PC-3 (cell line): ENCODE data around the gene SUSD3. TPM values are rescaled to one million over a fixed set of nuclear protein-coding genes. Genes with fewer than 3 reads are reported as not detected.

Experiments used
- ATAC-seq: fragments of 200-7000 bp; cut with Tn5 transposase; 2 replicates; pipeline ENCODE4 v1.9.1; 2020; ENCODE audit warnings: mild to moderate bottlenecking, moderate library complexity
- BruUV-seq: library from RNA; stranded (reverse); fragments of 400-500 nt; replicated peaks from 2 replicates; lab custom pipeline; 2021; lab: Mats Ljungman, UMichigan
- CTCF ChIA-PET: fragments of 300-600 bp; sonication (Branson Sonifier 250); formaldehyde crosslinking; loops from one replicate; lab custom pipeline; 2022; ENCODE audit warnings: antibody characterized with exemption; lab: Charles Lee
- POLR2A ChIA-PET: fragments of 300-600 bp; sonication (Branson Sonifier 250); formaldehyde crosslinking; loops from one replicate; lab custom pipeline; 2022; ENCODE audit warnings: antibody characterized with exemption; ENCODE audit not compliant: unreplicated experiment; lab: Charles Lee
- DNase-seq: peaks from one replicate; pipeline ENCODE4 v3.0.0-alpha.2; 2015
- H2AFZ ChIP-seq: fragments of 300-600 bp; sonication (generic); 2 replicates; pipeline ENCODE4 v1.6.0; 2016; ENCODE audit warnings: antibody characterized with exemption, low read length
- H3F3A ChIP-seq: fragments of 300-600 bp; sonication (generic); one replicate; pipeline ENCODE4 v1.6.0; 2017; ENCODE audit warnings: antibody characterized with exemption, low read length, control low read depth, mild to moderate bottlenecking; ENCODE audit not compliant: unreplicated experiment
- H3K27ac ChIP-seq: fragments of 300-600 bp; sonication (generic); 2 replicates; pipeline ENCODE4 v1.5.1; 2016; ENCODE audit warnings: mild to moderate bottlenecking, low read length
- H3K27me3 ChIP-seq: fragments of 300-600 bp; sonication (generic); 2 replicates; pipeline ENCODE4 v1.6.1; 2016; ENCODE audit warnings: low read length, mixed read lengths
- H3K36me3 ChIP-seq: fragments of 300-600 bp; sonication (generic); 2 replicates; pipeline ENCODE4 v1.6.1; 2016; ENCODE audit warnings: low read depth, mixed run types, low read length, mixed read lengths
- H3K4me1 ChIP-seq: fragments of 300-600 bp; sonication (generic); 2 replicates; pipeline ENCODE4 v1.5.1; 2016; ENCODE audit warnings: low read length; ENCODE audit not compliant: insufficient read depth
- H3K4me2 ChIP-seq: fragments of 300-600 bp; sonication (generic); 2 replicates; pipeline ENCODE4 v1.6.0; 2016; ENCODE audit warnings: low read length
- H3K4me3 ChIP-seq: fragments of 300-600 bp; sonication (generic); 2 replicates; pipeline ENCODE4 v1.5.1; 2016; ENCODE audit warnings: mild to moderate bottlenecking, low read length, mixed read lengths
- H3K79me2 ChIP-seq: fragments of 300-600 bp; sonication (generic); 2 replicates; pipeline ENCODE4 v1.6.1; 2017; ENCODE audit warnings: low read length, mixed read lengths
- H3K9ac ChIP-seq: fragments of 300-600 bp; sonication (generic); 2 replicates; pipeline ENCODE4 v1.6.0; 2016; ENCODE audit warnings: mild to moderate bottlenecking, low read length
- H3K9me2 ChIP-seq: fragments of 300-600 bp; sonication (generic); replicated peaks from 2 replicates; pipeline ENCODE4 v1.6.1; 2016; ENCODE audit warnings: mixed run types, low read length, mixed read lengths
- H3K9me3 ChIP-seq: fragments of 300-600 bp; sonication (generic); 2 replicates; pipeline ENCODE4 v1.6.1; 2016; ENCODE audit warnings: low read length, mixed read lengths
- H4K20me1 ChIP-seq: fragments of 300-600 bp; sonication (generic); 2 replicates; pipeline ENCODE4 v1.6.1; 2016; ENCODE audit warnings: low read length, mixed read lengths
- EZH2 ChIP-seq: fragments of 300-600 bp; sonication (generic); IDR thresholded peaks from one replicate; pipeline ENCODE4 v1.6.1; 2017; ENCODE audit warnings: antibody characterized with exemption, mild to moderate bottlenecking, low read length; ENCODE audit not compliant: unreplicated experiment
- EZH2phosphoT487 ChIP-seq: fragments of 300-600 bp; sonication (generic); IDR thresholded peaks from 2 replicates; pipeline ENCODE4 v1.6.1; 2018; ENCODE audit warnings: mild to moderate bottlenecking, antibody characterized with exemption, low read length, borderline replicate concordance
- intact Hi-C: fragments of 100-400 bp; cut with micrococcal nuclease; formaldehyde crosslinking; loops from 2 replicates; pipeline ENCODE4 v1.9.0; 2023
- total RNA-seq: library from RNA; depleted of rRNA; stranded (reverse); fragments of >200 nt; gene quantifications from 2 replicates; pipeline ENCODE4 v1.2.3, GENCODE V29; 2014
- TF ChIP-seq, protein P1 (sequence below): fragments of 300-600 bp; sonication (generic); conservative IDR thresholded peaks from 2 replicates; pipeline ENCODE4 v1.5.1; 2017; ENCODE audit warnings: antibody characterized with exemption, low read depth, mild to moderate bottlenecking, low read length

SUSD3 gene
- total RNA-seq, 1 experiment from 2014 or later, result 13.4 TPM

DNA sequence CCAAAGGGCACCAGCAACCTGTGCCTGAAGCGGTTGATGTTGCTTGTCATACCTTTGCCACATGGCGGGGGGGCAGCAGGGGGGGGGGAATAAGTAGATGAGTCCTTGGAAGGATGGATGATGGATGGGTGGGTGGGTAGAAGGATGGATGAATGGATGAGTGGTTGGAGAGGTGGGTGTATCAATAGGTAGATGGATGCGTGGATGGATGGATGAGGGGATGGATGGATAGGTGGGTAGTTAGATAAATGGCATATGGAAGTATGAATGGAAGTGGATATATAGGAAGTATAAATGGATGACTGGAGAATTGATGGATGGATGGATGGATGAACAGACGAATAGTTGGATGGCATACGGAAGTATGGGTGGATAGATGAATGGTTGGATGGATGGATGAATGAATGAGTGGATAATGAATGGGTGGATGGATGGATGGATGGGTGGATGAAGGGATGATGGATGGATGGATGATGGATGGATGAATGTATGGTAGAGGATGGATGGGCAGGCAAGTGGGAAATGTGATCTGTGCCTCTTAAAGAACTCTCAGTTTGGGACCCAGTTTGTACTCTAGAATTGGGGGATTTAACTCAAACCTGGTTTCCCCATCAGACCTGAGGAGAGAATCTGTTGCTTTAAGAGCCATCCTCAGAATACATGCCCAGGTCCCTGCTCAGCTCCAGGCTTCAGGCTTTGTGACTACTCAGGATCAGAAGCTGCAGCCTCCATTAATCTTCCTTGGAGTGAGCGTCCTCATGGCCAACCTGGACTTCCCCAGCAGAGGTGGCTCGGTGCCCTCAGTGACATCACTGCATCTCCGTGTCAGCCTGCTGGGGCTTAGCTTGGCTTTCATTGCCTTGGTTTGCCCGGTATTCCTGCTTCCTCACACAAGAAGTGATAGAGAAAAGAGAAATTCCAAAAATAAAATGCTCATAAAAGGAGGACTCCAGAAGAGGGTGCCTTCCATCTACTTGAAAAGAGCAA lies 27.6 kb upstream of the SUSD3 start:
- H3K36me3 ChIP-seq, result no peaks in the 10 kb centered on the region
- POLR2A ChIA-PET, result no interaction called here
- CTCF ChIA-PET, result no interaction called here

DNA sequence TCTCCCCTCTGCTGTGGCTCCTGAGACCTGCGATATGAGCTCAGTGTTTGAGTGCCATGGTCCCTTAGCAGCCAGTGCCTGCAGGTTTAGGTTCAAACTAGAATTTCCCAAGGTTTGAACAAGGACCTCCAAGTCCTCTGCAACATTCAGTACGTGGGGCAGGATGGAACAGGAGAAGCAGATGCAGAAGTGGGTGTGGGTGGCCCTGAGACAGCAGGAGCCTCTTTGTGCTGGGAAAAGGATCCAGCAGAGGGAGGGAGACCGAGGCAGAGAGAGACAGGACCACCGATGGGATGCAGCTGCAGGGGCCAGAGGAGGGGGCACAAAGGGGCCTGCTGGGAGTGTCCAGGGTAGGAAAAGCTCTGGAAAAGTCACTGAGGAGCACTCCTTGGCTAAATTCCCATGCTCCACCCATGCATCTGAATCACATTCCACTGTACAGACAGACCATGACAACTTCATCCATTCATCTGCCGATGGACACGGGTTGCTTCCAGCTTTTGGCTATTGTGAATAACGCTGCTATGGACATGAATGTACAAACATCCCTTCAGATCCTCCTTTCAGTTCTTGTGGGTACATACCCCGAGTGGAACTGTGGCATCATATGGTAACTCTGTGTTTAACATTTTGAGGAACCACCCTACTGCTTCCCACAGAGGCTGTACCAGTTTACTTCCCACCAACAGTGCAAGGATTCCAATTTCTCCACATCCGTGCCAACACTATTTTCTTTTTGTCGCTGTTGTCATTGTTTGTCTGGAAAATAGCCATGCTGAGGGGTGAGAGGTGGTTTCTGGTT lies 26.7 kb upstream of the SUSD3 start:
- H3K4me3 ChIP-seq, result no peak overlapping the region
- ATAC-seq, result no peak
- H3K4me1 ChIP-seq, result no peaks in the 10 kb centered on the region
- CTCF ChIA-PET, result no interaction called here
- no peaks in the 10 kb centered on the region for H3K79me2 ChIP-seq
- BruUV-seq, result no TSS peak
- no peaks in the 10 kb centered on the region for H3K27me3 ChIP-seq
- POLR2A ChIA-PET, result no interaction called here
- DNase-seq, result no peak
- H3F3A ChIP-seq, result no peaks in the 10 kb centered on the region
- no peak overlapping the region for H3K4me2 ChIP-seq
- H3K9me3 ChIP-seq, result no peaks in the 10 kb centered on the region
- H3K9ac ChIP-seq, result no peak overlapping the region
- H3K27ac ChIP-seq, result no peak overlapping the region
- intact Hi-C loops, result no loop called here
- TF ChIP-seq, protein P1, sequence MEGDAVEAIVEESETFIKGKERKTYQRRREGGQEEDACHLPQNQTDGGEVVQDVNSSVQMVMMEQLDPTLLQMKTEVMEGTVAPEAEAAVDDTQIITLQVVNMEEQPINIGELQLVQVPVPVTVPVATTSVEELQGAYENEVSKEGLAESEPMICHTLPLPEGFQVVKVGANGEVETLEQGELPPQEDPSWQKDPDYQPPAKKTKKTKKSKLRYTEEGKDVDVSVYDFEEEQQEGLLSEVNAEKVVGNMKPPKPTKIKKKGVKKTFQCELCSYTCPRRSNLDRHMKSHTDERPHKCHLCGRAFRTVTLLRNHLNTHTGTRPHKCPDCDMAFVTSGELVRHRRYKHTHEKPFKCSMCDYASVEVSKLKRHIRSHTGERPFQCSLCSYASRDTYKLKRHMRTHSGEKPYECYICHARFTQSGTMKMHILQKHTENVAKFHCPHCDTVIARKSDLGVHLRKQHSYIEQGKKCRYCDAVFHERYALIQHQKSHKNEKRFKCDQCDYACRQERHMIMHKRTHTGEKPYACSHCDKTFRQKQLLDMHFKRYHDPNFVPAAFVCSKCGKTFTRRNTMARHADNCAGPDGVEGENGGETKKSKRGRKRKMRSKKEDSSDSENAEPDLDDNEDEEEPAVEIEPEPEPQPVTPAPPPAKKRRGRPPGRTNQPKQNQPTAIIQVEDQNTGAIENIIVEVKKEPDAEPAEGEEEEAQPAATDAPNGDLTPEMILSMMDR, result no peak
- no peak for TF ChIP-seq EZH2
- no peaks in the 10 kb centered on the region for H3K9me2 ChIP-seq
- no peak overlapping the region for H2AFZ ChIP-seq
- H3K36me3 ChIP-seq, result no peaks in the 10 kb centered on the region
- no peaks in the 10 kb centered on the region for H4K20me1 ChIP-seq

More for the DNA sequence above, 27.6 kb upstream of the SUSD3 start:
- ATAC-seq (no peak), DNase-seq (no peak)
- no peaks in the 10 kb centered on the region for H3K27me3 ChIP-seq
- H3K4me2 ChIP-seq, result no peak overlapping the region
- no peak overlapping the region for H3K4me3 ChIP-seq
- H3K27ac ChIP-seq, result no peak overlapping the region
- no peaks in the 10 kb centered on the region for H3F3A ChIP-seq
- no peak overlapping the region for H2AFZ ChIP-seq
- H3K9ac ChIP-seq, result no peak overlapping the region
- intact Hi-C loops, result no loop called here
- no TSS peak for BruUV-seq
- no peaks in the 10 kb centered on the region for H3K9me3 ChIP-seq
- TF ChIP-seq EZH2phosphoT487, result no peak
- no peak for TF ChIP-seq EZH2
- TF ChIP-seq, protein P1, result no peak
- H3K79me2 ChIP-seq, result no peaks in the 10 kb centered on the region
- no peaks in the 10 kb centered on the region for H4K20me1 ChIP-seq
- H3K9me2 ChIP-seq, result no peaks in the 10 kb centered on the region
- H3K4me1 ChIP-seq, result no peaks in the 10 kb centered on the region
